ENCODE results near the gene HNMT.

Gene HNMT

DNA sequence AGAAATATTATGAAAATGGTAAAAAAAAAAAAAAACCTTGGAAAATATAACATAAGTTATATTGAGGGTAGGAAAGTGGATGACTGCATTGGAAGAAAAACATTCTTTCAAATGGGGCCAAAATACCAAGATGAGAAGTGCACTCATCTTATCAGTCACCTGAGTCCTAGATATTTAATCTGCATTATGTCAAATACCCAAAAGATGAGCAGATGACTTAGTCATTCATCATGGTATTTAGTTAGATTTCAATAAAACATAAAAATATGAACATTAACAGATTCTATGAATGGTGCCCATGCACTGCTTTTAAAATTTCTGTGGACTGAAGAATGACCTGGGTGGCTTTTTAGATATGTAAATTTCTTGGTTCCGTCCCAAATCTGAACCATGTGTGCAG is 56.9 kb downstream of the HNMT start:
- H3K4me3 ChIP-seq (ENCODE audit: low read depth, low read length), result no peak overlapping the region
- TF ChIP-seq, protein P1, sequence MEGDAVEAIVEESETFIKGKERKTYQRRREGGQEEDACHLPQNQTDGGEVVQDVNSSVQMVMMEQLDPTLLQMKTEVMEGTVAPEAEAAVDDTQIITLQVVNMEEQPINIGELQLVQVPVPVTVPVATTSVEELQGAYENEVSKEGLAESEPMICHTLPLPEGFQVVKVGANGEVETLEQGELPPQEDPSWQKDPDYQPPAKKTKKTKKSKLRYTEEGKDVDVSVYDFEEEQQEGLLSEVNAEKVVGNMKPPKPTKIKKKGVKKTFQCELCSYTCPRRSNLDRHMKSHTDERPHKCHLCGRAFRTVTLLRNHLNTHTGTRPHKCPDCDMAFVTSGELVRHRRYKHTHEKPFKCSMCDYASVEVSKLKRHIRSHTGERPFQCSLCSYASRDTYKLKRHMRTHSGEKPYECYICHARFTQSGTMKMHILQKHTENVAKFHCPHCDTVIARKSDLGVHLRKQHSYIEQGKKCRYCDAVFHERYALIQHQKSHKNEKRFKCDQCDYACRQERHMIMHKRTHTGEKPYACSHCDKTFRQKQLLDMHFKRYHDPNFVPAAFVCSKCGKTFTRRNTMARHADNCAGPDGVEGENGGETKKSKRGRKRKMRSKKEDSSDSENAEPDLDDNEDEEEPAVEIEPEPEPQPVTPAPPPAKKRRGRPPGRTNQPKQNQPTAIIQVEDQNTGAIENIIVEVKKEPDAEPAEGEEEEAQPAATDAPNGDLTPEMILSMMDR (IDR thresholded peaks at IDR 0.05; ENCODE audit: low read depth, low read length), result no peak

DNA sequence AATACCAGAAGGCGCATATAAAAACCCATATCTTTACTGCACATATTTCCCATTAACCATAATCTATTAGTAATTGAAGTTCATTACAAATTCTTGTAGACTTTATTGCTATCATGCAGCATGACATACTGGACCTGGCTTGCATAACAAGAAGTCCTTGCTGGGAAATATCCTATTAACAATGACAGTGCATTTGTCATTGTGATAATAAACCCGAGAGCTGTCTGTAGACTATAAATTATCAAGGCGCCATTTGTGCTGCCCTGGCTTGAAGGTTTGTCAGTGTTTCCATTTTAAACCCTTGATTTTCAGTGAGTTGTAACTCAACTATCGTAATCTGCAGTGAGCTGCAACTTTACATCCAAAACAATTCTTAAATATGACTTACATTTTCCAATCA is 59.0 kb downstream of the HNMT start:
- no peak overlapping the region for H3K4me3 ChIP-seq (ENCODE audit: low read depth, low read length)
- TF ChIP-seq, protein P1 (IDR thresholded peaks at IDR 0.05; ENCODE audit: low read depth, low read length), result no peak

DNA sequence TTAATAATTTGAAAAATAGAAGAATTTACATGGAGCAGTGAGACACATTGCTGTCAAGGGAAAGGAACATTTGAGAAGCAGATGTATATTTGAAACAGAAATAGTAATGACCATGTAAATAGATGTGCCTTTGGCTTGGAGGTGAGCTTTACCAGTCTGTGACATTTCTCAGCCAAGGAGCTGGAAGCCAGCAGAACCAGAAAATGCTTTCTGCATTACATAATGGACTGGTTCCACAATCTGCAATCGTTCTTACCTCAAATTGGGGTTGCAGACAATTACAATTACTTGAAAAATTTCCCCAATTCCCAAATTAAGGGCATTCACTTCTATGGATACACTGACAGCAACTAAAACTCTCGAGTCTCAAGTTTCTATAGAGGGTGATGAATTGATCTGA is 59.7 kb downstream of the HNMT start:
- TF ChIP-seq, protein P1 (IDR thresholded peaks at IDR 0.05; ENCODE audit: low read depth, low read length), result no peak
- H3K4me3 ChIP-seq (ENCODE audit: low read depth, low read length), result no peak overlapping the region

DNA sequence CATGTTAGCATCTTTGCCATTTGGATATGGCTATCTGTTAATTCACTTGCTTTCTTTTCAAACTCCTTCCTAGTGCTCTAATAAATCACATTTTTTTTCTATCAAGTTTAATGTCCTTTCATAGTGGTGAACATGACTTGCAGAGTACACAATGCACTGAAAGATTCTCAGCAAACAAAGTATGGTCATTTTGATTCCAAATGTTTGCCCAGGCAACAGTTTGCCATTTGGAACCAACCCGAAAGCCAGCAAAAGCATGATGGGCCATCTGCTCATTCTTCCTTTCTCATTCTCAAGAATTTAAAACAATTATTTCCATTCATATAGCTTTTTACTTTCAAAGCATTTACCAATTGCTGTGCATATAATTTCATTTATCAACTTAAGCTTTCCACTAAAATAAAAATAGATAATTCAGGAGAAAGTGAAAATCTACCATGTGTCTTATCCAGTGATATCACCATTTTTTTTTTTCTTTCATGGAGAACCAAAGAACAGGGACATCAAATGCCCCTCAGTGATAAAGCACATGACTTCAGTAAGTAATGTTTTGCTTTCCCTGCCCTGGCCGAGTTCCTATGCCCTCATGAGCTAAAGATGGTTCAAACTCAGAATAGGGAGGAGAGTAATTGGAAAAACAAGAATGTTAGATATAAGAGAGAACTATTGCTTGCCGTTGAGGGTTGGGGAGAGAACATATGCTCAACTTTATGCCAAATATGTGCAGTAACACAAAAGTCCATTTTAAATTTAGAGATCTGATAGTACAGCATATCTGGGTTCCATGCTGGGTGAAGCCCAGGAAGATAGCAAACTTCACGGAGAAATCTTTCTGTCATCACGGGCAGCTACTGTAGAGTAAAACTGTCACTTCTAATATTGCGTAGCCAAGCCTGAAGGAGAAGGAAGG is 62.1 kb downstream of the HNMT start:
- H3K4me3 ChIP-seq (ENCODE audit: low read depth, low read length), result no peak overlapping the region
- TF ChIP-seq, protein P1 (IDR thresholded peaks at IDR 0.05; ENCODE audit: low read depth, low read length), result no peak

DNA sequence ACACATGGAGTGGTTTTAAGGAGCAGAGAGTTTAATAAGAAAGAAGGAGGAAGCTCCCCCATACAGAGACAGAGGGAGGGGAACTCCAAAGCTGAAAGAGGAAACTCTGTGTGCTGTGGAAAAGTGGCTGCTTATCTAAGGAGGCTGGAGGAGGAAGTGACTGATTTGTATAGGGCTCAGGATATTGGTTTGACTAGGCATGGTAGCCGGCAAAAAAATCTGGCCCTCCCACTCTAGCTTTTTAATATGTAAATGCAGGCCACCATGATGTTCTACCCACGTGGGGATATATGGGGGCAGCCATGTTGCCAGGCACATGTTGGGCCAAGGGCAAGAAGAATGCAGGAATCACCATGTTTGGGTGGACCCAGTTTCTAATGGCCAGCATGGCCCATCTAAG is 64.3 kb downstream of the HNMT start:
- no peak overlapping the region for H3K4me3 ChIP-seq (ENCODE audit: low read depth, low read length)
- TF ChIP-seq, protein P1 (IDR thresholded peaks at IDR 0.05; ENCODE audit: low read depth, low read length), result no peak

DNA sequence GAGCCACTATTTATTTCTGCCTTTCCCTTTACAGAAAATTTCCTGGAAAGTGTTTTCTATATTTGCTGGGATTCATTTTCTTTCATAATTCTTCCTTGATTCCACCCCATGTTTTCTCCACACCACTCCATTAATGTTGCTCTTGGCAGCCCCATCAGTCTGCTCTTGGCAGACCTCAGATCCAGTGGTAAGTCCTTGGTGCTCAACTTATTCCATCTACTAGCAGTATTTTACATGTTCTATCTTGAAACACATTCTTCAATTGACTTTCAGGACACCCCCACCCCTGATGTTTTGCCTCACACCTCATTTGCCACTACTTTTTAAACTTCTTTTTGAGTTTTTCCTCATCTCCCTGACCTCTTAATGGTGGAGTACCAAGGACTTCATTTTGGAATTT is 65.0 kb downstream of the HNMT start:
- no peak overlapping the region for H3K4me3 ChIP-seq (ENCODE audit: low read depth, low read length)
- TF ChIP-seq, protein P1 (IDR thresholded peaks at IDR 0.05; ENCODE audit: low read depth, low read length), result no peak

DNA sequence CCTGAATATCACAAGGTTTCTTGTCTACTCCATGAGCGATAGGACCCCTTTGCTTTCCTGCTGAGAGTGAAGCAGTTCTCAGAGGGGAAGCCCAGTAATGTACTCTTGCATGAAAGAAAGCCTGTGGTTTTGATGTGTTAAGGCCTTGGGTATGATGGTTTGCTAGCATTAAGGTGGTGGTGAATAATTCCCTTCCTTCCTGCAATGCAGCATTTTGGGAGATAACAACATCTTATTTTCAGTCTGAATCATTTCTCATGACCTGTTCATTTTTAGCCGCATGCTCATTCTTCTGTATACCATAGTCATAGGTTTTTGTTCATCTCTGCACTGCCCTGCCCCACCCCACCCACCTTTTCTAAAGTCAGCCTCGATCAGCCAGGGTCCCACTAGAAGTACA is 66.2 kb downstream of the HNMT start:
- no peak overlapping the region for H3K4me3 ChIP-seq (ENCODE audit: low read depth, low read length)
- TF ChIP-seq, protein P1 (IDR thresholded peaks at IDR 0.05; ENCODE audit: low read depth, low read length), result no peak
